GM23248 (cell line): ENCODE data around the gene TLR8. TPM values are rescaled to one million over a fixed set of nuclear protein-coding genes. Genes with fewer than 3 reads are reported as not detected.

Experiments
- DNase-seq: peaks from one replicate; pipeline ENCODE4 v3.0.0-alpha.2; 2015
- H2AFZ ChIP-seq: fragments of 200-600 bp; sonication (generic); 2 replicates; pipeline ENCODE4 v1.6.1; 2016; ENCODE audit warnings: antibody characterized with exemption
- H3F3A ChIP-seq: fragments of 200-600 bp; sonication (generic); 2 replicates; pipeline ENCODE4 v1.6.1; 2016; ENCODE audit warnings: mild to moderate bottlenecking, antibody characterized with exemption, mixed run types; ENCODE audit not compliant: insufficient read depth
- H3K27ac ChIP-seq: fragments of 200-600 bp; sonication (generic); 2 replicates; pipeline ENCODE4 v1.5.1; 2016; ENCODE audit warnings: mild to moderate bottlenecking
- H3K27me3 ChIP-seq: fragments of 200-600 bp; sonication (generic); replicated peaks from 2 replicates; pipeline ENCODE4 v1.6.1; 2016; ENCODE audit warnings: mild to moderate bottlenecking; ENCODE audit not compliant: insufficient read depth
- H3K36me3 ChIP-seq: fragments of 200-600 bp; sonication (generic); 2 replicates; pipeline ENCODE4 v1.6.1; 2016; ENCODE audit warnings: low read depth, mild to moderate bottlenecking
- H3K4me1 ChIP-seq: fragments of 200-600 bp; sonication (generic); 2 replicates; pipeline ENCODE4 v1.6.1; 2016; ENCODE audit warnings: mild to moderate bottlenecking; ENCODE audit not compliant: insufficient read depth
- H3K4me2 ChIP-seq: fragments of 200-600 bp; sonication (generic); one replicate; pipeline ENCODE4 v1.6.1; 2016; ENCODE audit warnings: mild to moderate bottlenecking; ENCODE audit not compliant: unreplicated experiment
- H3K4me3 ChIP-seq: fragments of 200-600 bp; sonication (generic); 2 replicates; pipeline ENCODE4 v1.5.1; 2016; ENCODE audit warnings: mild to moderate bottlenecking
- H3K79me2 ChIP-seq: fragments of 200-600 bp; sonication (generic); 2 replicates; pipeline ENCODE4 v1.6.1; 2016; ENCODE audit warnings: mild to moderate bottlenecking; ENCODE audit not compliant: insufficient read depth
- H3K9ac ChIP-seq: fragments of 200-600 bp; sonication (generic); 2 replicates; pipeline ENCODE4 v1.6.1; 2016; ENCODE audit warnings: mild to moderate bottlenecking
- H3K9me2 ChIP-seq: fragments of 200-600 bp; sonication (generic); 2 replicates; pipeline ENCODE4 v1.6.1; 2016; ENCODE audit warnings: mixed run types, mild to moderate bottlenecking, moderate library complexity; ENCODE audit not compliant: insufficient read depth
- H3K9me3 ChIP-seq: fragments of 200-600 bp; sonication (generic); one replicate; pipeline ENCODE4 v1.6.1; 2017; ENCODE audit warnings: low read depth
- H4K20me1 ChIP-seq: fragments of 200-600 bp; sonication (generic); 2 replicates; pipeline ENCODE4 v1.6.0; 2016; ENCODE audit not compliant: insufficient read depth
- EZH2 ChIP-seq: fragments of 200-600 bp; sonication (generic); IDR thresholded peaks from 2 replicates; pipeline ENCODE4 v1.6.1; 2018; ENCODE audit warnings: antibody characterized with exemption, mild to moderate bottlenecking; ENCODE audit not compliant: insufficient read depth, poor library complexity, severe bottlenecking
- EZH2phosphoT487 ChIP-seq: fragments of 200-600 bp; sonication (generic); IDR thresholded peaks from 2 replicates; pipeline ENCODE4 v1.6.1; 2018; ENCODE audit warnings: antibody characterized with exemption, moderate library complexity, mild to moderate bottlenecking, low read depth; ENCODE audit not compliant: insufficient read depth
- WGBS, 2 experiments: methylation state at CpG; one replicate each; pipeline ENCODE4 v1.1.6; 2015 to 2017; ENCODE audit warnings: low lambda C conversion rate in 2 of 2, low coverage in 1 of 2; ENCODE audit errors: missing lambda C conversion rate in 2 of 2; 5-methylcytosine and 5-hydroxymethylcytosine counted together
- in situ Hi-C: fragments of 300-500 bp; cut with MboI; formaldehyde crosslinking; loops from 2 replicates; pipeline ENCODE4 v1.15.0; 2020
- polyA plus RNA-seq: library from polyadenylated mRNA; unstranded; fragments of >200 nt; fragmentation: Nextera tagmentation; extraction: Ambion mirVana; gene quantifications from 2 replicates; pipeline ENCODE4 v1.2.1, GENCODE V29; 2016
- total RNA-seq: library from RNA; depleted of rRNA; stranded (reverse); fragments of >200 nt; shearing (Covaris generic); gene quantifications from 2 replicates; pipeline ENCODE4 v1.2.3, GENCODE V29; 2014

TLR8 gene
- total and polyA plus RNA-seq, 2 experiments from 2014 or later: not detected

- Histone ChIP-seq H3K79me2 (no peaks in the 10 kb centered on the region), H2AFZ (no peak overlapping the region), H3K9me3 (no peaks in the 10 kb centered on the region), H3F3A (no peaks in the 10 kb centered on the region), H3K9ac (no peak overlapping the region), H3K4me1 (no peaks in the 10 kb centered on the region), H3K27ac (no peak overlapping the region), H3K4me2 (no peak overlapping the region), H3K27me3 (no peaks in the 10 kb centered on the region), H3K9me2 (no peaks in the 10 kb centered on the region), H4K20me1 (no peaks in the 10 kb centered on the region), H3K36me3 (no peaks in the 10 kb centered on the region), H3K4me3 (no peak overlapping the region)
- TF ChIP-seq EZH2: no peak
- no peak for TF ChIP-seq EZH2phosphoT487
- in situ Hi-C loops: loop anchor here (25.0 kb wide), 1 partner anchor 1118 kb away; the partner anchor contains the start of gene GEMIN8
- no peak for DNase-seq
- WGBS, 2 experiments: 63 to 65% methylated on average over 10 of the region's 10 CpGs
Observed at GRCh38 chrX:12919051-12919450, 12.6 kb downstream of the TLR8 start.

GRCh38 chrX:12919620-12920019, 13.2 kb downstream of the TLR8 start:
- in situ Hi-C loops: loop anchor here (25.0 kb wide), 1 partner anchor 1118 kb away; the partner anchor contains the start of gene GEMIN8
- Histone ChIP-seq H3K36me3 (no peaks in the 10 kb centered on the region), H3K9me3 (no peaks in the 10 kb centered on the region), H3F3A (no peaks in the 10 kb centered on the region), H4K20me1 (no peaks in the 10 kb centered on the region), H3K4me2 (no peak overlapping the region), H3K79me2 (no peaks in the 10 kb centered on the region), H3K27me3 (no peaks in the 10 kb centered on the region), H3K9ac (no peak overlapping the region), H3K27ac (no peak overlapping the region), H2AFZ (no peak overlapping the region), H3K9me2 (no peaks in the 10 kb centered on the region), H3K4me1 (no peaks in the 10 kb centered on the region), H3K4me3 (no peak overlapping the region)
- TF ChIP-seq EZH2 (no peak), EZH2phosphoT487 (no peak)
- DNase-seq: no peak
- WGBS, 2 experiments: 64 to 67% methylated on average over 8 of the region's 8 CpGs

- Histone ChIP-seq H2AFZ (no peak overlapping the region), H3K9me2 (no peaks in the 10 kb centered on the region), H4K20me1 (no peaks in the 10 kb centered on the region), H3K9me3 (no peaks in the 10 kb centered on the region), H3K4me1 (no peaks in the 10 kb centered on the region), H3K79me2 (no peaks in the 10 kb centered on the region), H3K27me3 (no peaks in the 10 kb centered on the region), H3F3A (no peaks in the 10 kb centered on the region), H3K4me3 (no peak overlapping the region), H3K4me2 (no peak overlapping the region), H3K36me3 (no peaks in the 10 kb centered on the region), H3K27ac (no peak overlapping the region), H3K9ac (no peak overlapping the region)
- in situ Hi-C loops: loop anchor here (25.0 kb wide), 1 partner anchor 1116 kb away; the partner anchor contains the start of gene GEMIN8
- DNase-seq: no peak
- TF ChIP-seq EZH2phosphoT487: no peak
- no peak for TF ChIP-seq EZH2
- 56 to 64% methylated on average over 6 to 8 of the region's 8 CpGs for WGBS, 2 experiments
Observed at GRCh38 chrX:12920990-12921389, 14.6 kb downstream of the TLR8 start.

- Histone ChIP-seq H3K4me2 (no peak overlapping the region), H4K20me1 (no peaks in the 10 kb centered on the region), H3F3A (no peaks in the 10 kb centered on the region), H3K9me3 (no peaks in the 10 kb centered on the region), H3K27ac (no peak overlapping the region), H2AFZ (no peak overlapping the region), H3K27me3 (no peaks in the 10 kb centered on the region), H3K79me2 (no peaks in the 10 kb centered on the region), H3K4me3 (no peak overlapping the region), H3K9me2 (no peaks in the 10 kb centered on the region), H3K36me3 (no peaks in the 10 kb centered on the region), H3K9ac (no peak overlapping the region), H3K4me1 (no peaks in the 10 kb centered on the region)
- WGBS, 2 experiments: 67 to 72% methylated on average over 10 of the region's 10 CpGs
- DNase-seq: no peak
- TF ChIP-seq EZH2phosphoT487: no peak
- no peak for TF ChIP-seq EZH2
- in situ Hi-C loops: loop anchor here (25.0 kb wide), 1 partner anchor 1115 kb away; the partner anchor contains the start of gene GEMIN8
Observed at GRCh38 chrX:12921886-12922598, 15.6 kb downstream of the TLR8 start.
